Neural cell (in vitro differentiated cells): ENCODE results near the gene POMT1.

Experiments
- EP300 ChIP-seq: fragments of 450-650 bp; conservative IDR thresholded peaks from 2 replicates; pipeline ENCODE4 v1.6.1; 2014; ENCODE audit warnings: antibody characterized with exemption, mild to moderate bottlenecking, moderate library complexity; ENCODE audit not compliant: poor library complexity, severe bottlenecking
- POLR2AphosphoS5 ChIP-seq: IDR thresholded peaks from 2 replicates; pipeline ENCODE4 v1.6.1; 2012
- TF ChIP-seq, protein P1 (sequence below): fragments of 450-650 bp; IDR thresholded peaks from 2 replicates; pipeline ENCODE4 v1.5.1; 2014; ENCODE audit warnings: antibody characterized with exemption, mild to moderate bottlenecking, moderate library complexity; ENCODE audit not compliant: poor library complexity, severe bottlenecking
- TF ChIP-seq, protein P2 (sequence below): IDR thresholded peaks from 2 replicates; pipeline ENCODE4 v1.6.1; 2012; ENCODE audit warnings: borderline replicate concordance

DNA sequence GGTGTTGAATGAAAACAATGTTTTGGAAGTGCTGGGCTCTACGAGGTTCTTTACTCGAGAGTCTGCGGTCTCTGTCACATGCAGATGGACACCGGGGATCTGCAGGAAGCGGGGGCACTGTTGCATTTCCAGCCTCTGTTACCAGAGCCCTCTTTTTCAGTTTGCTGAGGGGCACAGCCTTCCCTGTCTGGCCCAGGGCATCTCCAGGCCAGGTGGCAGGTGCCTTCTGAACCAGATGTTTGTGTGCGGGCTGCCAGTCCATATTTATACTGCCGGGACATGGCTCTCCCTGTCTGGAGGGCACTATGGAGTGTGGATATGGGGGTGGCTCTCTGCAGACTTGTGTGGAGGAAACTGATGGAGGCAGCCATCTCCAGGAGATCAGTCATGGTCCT, 18.7 kb upstream of the POMT1 start:
- no peak for TF ChIP-seq POLR2AphosphoS5
- TF ChIP-seq EP300, result no peak
- TF ChIP-seq, protein P1, sequence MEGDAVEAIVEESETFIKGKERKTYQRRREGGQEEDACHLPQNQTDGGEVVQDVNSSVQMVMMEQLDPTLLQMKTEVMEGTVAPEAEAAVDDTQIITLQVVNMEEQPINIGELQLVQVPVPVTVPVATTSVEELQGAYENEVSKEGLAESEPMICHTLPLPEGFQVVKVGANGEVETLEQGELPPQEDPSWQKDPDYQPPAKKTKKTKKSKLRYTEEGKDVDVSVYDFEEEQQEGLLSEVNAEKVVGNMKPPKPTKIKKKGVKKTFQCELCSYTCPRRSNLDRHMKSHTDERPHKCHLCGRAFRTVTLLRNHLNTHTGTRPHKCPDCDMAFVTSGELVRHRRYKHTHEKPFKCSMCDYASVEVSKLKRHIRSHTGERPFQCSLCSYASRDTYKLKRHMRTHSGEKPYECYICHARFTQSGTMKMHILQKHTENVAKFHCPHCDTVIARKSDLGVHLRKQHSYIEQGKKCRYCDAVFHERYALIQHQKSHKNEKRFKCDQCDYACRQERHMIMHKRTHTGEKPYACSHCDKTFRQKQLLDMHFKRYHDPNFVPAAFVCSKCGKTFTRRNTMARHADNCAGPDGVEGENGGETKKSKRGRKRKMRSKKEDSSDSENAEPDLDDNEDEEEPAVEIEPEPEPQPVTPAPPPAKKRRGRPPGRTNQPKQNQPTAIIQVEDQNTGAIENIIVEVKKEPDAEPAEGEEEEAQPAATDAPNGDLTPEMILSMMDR, result no peak
- TF ChIP-seq, protein P2, sequence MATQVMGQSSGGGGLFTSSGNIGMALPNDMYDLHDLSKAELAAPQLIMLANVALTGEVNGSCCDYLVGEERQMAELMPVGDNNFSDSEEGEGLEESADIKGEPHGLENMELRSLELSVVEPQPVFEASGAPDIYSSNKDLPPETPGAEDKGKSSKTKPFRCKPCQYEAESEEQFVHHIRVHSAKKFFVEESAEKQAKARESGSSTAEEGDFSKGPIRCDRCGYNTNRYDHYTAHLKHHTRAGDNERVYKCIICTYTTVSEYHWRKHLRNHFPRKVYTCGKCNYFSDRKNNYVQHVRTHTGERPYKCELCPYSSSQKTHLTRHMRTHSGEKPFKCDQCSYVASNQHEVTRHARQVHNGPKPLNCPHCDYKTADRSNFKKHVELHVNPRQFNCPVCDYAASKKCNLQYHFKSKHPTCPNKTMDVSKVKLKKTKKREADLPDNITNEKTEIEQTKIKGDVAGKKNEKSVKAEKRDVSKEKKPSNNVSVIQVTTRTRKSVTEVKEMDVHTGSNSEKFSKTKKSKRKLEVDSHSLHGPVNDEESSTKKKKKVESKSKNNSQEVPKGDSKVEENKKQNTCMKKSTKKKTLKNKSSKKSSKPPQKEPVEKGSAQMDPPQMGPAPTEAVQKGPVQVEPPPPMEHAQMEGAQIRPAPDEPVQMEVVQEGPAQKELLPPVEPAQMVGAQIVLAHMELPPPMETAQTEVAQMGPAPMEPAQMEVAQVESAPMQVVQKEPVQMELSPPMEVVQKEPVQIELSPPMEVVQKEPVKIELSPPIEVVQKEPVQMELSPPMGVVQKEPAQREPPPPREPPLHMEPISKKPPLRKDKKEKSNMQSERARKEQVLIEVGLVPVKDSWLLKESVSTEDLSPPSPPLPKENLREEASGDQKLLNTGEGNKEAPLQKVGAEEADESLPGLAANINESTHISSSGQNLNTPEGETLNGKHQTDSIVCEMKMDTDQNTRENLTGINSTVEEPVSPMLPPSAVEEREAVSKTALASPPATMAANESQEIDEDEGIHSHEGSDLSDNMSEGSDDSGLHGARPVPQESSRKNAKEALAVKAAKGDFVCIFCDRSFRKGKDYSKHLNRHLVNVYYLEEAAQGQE, result no peak
